ENCODE data around the gene KTN1.

Gene KTN1

GRCh38 chr14:55592436-55592835 lies 12.4 kb downstream of the KTN1 start:
- no peak for DNase-seq (ENCODE audit: low read depth in 1 of 2, low spot score in 1 of 2)
- H3K27me3 ChIP-seq (ENCODE audit: insufficient read depth, poor library complexity, severe bottlenecking), result no peaks in the 10 kb centered on the region
- H3K4me3 ChIP-seq (replicated peaks; ENCODE audit: insufficient read depth, low read length), result no peak overlapping the region
- no peak for TF ChIP-seq GABPA (IDR thresholded peaks at IDR 0.05; ENCODE audit: low read depth)
- no peak for TF ChIP-seq POLR2AphosphoS5 (IDR thresholded peaks at IDR 0.05; ENCODE audit: low read depth)
- no peak for TF ChIP-seq REST (IDR thresholded peaks at IDR 0.05; ENCODE audit: insufficient replicate concordance, low read depth)
- no peak for TF ChIP-seq SPI1 (IDR thresholded peaks at IDR 0.05; ENCODE audit: borderline replicate concordance, low read depth)
- TF ChIP-seq CTCF (IDR thresholded peaks at IDR 0.05; ENCODE audit: insufficient read depth, low read length), result no peak
- no peak overlapping the region for H3K27ac ChIP-seq (replicated peaks)

GRCh38 chr14:55593698-55594097 lies 13.7 kb downstream of the KTN1 start:
- no peak overlapping the region for H3K4me3 ChIP-seq (replicated peaks; ENCODE audit: insufficient read depth, low read length)
- DNase-seq (ENCODE audit: low read depth in 1 of 2, low spot score in 1 of 2), result no peak
- no peak overlapping the region for H3K27ac ChIP-seq (replicated peaks)
- H3K27me3 ChIP-seq (ENCODE audit: insufficient read depth, poor library complexity, severe bottlenecking), result no peaks in the 10 kb centered on the region
- TF ChIP-seq POLR2AphosphoS5 (IDR thresholded peaks at IDR 0.05; ENCODE audit: low read depth) (no peak), REST (IDR thresholded peaks at IDR 0.05; ENCODE audit: insufficient replicate concordance, low read depth) (no peak), CTCF (IDR thresholded peaks at IDR 0.05; ENCODE audit: insufficient read depth, low read length) (no peak), GABPA (IDR thresholded peaks at IDR 0.05; ENCODE audit: low read depth) (no peak), SPI1 (IDR thresholded peaks at IDR 0.05; ENCODE audit: borderline replicate concordance, low read depth) (no peak)

- Histone ChIP-seq H3K27me3 (ENCODE audit: insufficient read depth, poor library complexity, severe bottlenecking) (no peaks in the 10 kb centered on the region), H3K4me3 (replicated peaks; ENCODE audit: insufficient read depth, low read length) (no peak overlapping the region), H3K27ac (replicated peaks) (no peak overlapping the region)
Observed at GRCh38 chr14:55599250-55599879, 19.4 kb downstream of the KTN1 start.

More at GRCh38 chr14:55599250-55599879, 19.4 kb downstream of the KTN1 start:
- DNase-seq (ENCODE audit: low read depth in 1 of 2, low spot score in 1 of 2), result peak in 1 of 2 experiments; percentile 43
- no peak for TF ChIP-seq POLR2AphosphoS5 (IDR thresholded peaks at IDR 0.05; ENCODE audit: low read depth)
- no peak for TF ChIP-seq GABPA (IDR thresholded peaks at IDR 0.05; ENCODE audit: low read depth)
- TF ChIP-seq REST (IDR thresholded peaks at IDR 0.05; ENCODE audit: insufficient replicate concordance, low read depth), result no peak
- TF ChIP-seq CTCF (IDR thresholded peaks at IDR 0.05; ENCODE audit: insufficient read depth, low read length), result no peak
- TF ChIP-seq SPI1 (IDR thresholded peaks at IDR 0.05; ENCODE audit: borderline replicate concordance, low read depth), result no peak
